ENCODE data around the gene NUMB. TPM values are rescaled to one million over a fixed set of nuclear protein-coding genes. Genes with fewer than 3 reads are reported as not detected.

NUMB gene
- total RNA-seq, 4 donors from 2014 or later, result 27.7 to 52.8 (median 34.2) TPM

GRCh38 chr14:73262427-73263183 lies 195.7 kb downstream of the NUMB start:
- intact Hi-C loops (cut with DNase I), result no loop called here
- no peaks in the 10 kb centered on the region for H3K4me1 ChIP-seq
- no peaks in the 10 kb centered on the region for H3K27me3 ChIP-seq
- TF ChIP-seq CTCF (IDR thresholded peaks at IDR 0.05) (no peak), POLR2A (IDR thresholded peaks at IDR 0.05) (no peak)
- H3K36me3 ChIP-seq, result peaks cover 0 to 7% (median 0%) of the 10 kb centered on the region in 3 donors
- no peak overlapping the region for H3K4me3 ChIP-seq
- WGBS, 2 donors, result 89 to 92% methylated on average over 5 to 11 of the region's 20 CpGs
- H3K9me3 ChIP-seq, result no peaks in the 10 kb centered on the region
- H3K27ac ChIP-seq, result no peak overlapping the region
- no peak for DNase-seq

- Histone ChIP-seq H3K36me3 (peaks cover 0 to 7% (median 0%) of the 10 kb centered on the region in 3 donors), H3K9me3 (no peaks in the 10 kb centered on the region), H3K4me3 (no peak overlapping the region), H3K4me1 (no peaks in the 10 kb centered on the region), H3K27me3 (no peaks in the 10 kb centered on the region), H3K27ac (no peak overlapping the region)
- intact Hi-C loops (cut with DNase I), result no loop called here
- DNase-seq, result no peak
- 86 to 97% methylated on average over 4 to 6 of the region's 15 CpGs for WGBS, 2 donors
- TF ChIP-seq POLR2A (IDR thresholded peaks at IDR 0.05), result no peak
- TF ChIP-seq CTCF (IDR thresholded peaks at IDR 0.05), result no peak
Observed at GRCh38 chr14:73261520-73262426, 196.6 kb downstream of the NUMB start.

- DNase-seq, result no peak
- whole genome bisulfite sequencing, 2 donors, result 75 to 86% methylated on average over 4 of the region's 6 CpGs
- Histone ChIP-seq H3K36me3 (peaks cover 0 to 7% (median 0%) of the 10 kb centered on the region in 3 donors), H3K9me3 (no peaks in the 10 kb centered on the region), H3K27ac (no peak overlapping the region), H3K4me1 (no peaks in the 10 kb centered on the region), H3K27me3 (no peaks in the 10 kb centered on the region), H3K4me3 (no peak overlapping the region)
- intact Hi-C loops (cut with DNase I), result no loop called here
- TF ChIP-seq CTCF (IDR thresholded peaks at IDR 0.05) (no peak), POLR2A (IDR thresholded peaks at IDR 0.05) (no peak)
Observed at GRCh38 chr14:73261075-73261474, 197.3 kb downstream of the NUMB start.

DNA sequence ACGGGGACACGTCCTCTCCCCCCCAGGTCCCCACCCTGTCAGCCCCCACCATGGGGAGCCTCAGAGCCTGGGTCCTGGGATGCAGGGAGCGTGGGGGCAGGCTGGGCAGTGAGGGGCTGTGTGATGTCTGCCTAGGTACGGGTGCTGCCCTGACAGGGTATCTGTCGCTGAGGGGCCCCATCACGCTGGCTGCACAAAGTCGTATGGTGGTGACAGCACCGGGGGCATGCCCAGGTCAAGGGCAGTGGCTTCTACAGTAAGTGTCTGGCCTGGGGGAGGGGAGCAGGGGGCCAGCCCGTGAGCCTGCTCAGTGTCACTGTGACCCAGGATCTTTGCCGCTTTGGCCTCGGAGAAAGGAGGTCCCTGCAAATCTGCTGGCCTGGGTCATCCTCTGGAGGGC lies 197.8 kb downstream of the NUMB start:
- H3K27me3 ChIP-seq, result no peaks in the 10 kb centered on the region
- H3K36me3 ChIP-seq, result peaks cover 0 to 7% (median 0%) of the 10 kb centered on the region in 3 donors
- no peak overlapping the region for H3K27ac ChIP-seq
- WGBS, 2 donors, result 91% methylated on average over 4 of the region's 11 CpGs; no CpG with 5 or more reads in 1 of the 2 donors
- no peak for DNase-seq
- H3K4me3 ChIP-seq, result no peak overlapping the region
- no peaks in the 10 kb centered on the region for H3K4me1 ChIP-seq
- H3K9me3 ChIP-seq, result no peaks in the 10 kb centered on the region
- intact Hi-C loops (cut with DNase I), result no loop called here
- TF ChIP-seq CTCF (IDR thresholded peaks at IDR 0.05) (no peak), POLR2A (IDR thresholded peaks at IDR 0.05) (no peak)

DNA sequence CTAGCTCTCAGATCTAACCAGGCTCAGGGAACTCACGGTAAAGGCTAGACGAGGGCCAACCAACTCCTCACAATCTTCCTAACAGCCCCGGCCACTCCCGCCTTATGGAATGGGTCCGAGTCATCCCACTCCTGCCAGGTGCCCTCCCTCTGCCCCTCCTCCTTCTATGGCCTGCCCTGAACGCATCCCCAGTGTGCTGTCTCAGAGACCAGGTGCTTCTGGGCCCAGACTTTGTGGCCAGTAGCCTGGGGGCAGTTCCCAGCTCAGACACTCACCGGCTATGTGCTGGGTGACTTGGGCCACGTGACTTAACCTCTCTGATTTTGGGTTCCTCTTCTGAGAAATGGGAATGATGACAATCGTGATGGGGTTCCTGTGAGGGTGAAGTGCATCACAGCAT lies 198.5 kb downstream of the NUMB start:
- H3K27ac ChIP-seq, result no peak overlapping the region
- TF ChIP-seq POLR2A (IDR thresholded peaks at IDR 0.05), result no peak
- TF ChIP-seq CTCF (IDR thresholded peaks at IDR 0.05), result no peak
- peaks cover 0 to 12% (median 0%) of the 10 kb centered on the region in 3 donors for H3K36me3 ChIP-seq
- no peak overlapping the region for H3K4me3 ChIP-seq
- no peak for DNase-seq
- no peaks in the 10 kb centered on the region for H3K27me3 ChIP-seq
- H3K9me3 ChIP-seq, result no peaks in the 10 kb centered on the region
- H3K4me1 ChIP-seq, result no peaks in the 10 kb centered on the region
- WGBS, 2 donors, result 70 to 78% methylated on average over 6 to 7 of the region's 9 CpGs
- intact Hi-C loops (cut with DNase I), result no loop called here
